GM21737 (cell line): Measurements from ENCODE around the gene CSDE1.

Experiments
- ATAC-seq: cut with Tn5 transposase; IDR thresholded peaks from one replicate; pipeline ENCODE4 v1.9.1; 2021; ENCODE audit warnings: mild to moderate bottlenecking, moderate library complexity; ENCODE audit not compliant: unreplicated experiment

CSDE1 gene

DNA sequence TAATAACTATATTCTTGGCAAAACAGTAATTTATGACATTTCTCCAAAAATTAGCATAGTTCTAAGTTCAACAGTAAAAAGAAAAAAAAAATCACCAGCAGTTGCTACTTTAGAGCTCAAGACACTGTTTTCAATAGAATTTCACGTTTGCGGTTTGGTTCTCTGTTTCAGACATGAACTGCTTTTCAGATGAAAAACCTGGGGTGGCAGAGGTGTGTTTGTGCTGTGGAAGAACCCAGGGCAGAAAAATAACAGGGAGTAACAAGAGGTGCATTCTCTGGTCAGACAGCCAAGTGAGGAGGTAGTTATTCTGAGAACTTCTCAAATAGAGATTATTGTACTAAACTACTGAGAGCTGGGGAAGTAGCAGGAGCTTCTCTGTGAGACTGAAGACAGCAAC, 50.2 kb downstream of the CSDE1 start:
- no peak for ATAC-seq

DNA sequence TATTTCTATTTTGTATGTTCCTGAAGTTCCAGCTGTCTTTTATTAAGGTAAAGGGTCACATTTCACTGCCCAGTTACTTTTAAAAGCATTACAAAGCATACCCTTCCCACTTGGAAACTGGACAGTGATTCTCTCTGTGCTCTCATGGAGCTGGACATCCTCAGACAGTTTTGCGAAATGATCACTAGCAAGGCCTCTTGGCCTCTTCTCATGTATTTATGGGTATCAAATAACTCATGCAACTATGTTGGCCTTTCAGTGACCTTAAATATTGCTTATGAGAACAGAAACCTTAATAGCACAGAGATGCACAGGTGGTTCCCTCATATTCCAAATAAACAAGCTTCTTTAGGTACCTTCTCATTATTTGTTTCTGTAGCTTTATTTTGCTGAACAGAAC, 54.5 kb downstream of the CSDE1 start:
- ATAC-seq = no peak

DNA sequence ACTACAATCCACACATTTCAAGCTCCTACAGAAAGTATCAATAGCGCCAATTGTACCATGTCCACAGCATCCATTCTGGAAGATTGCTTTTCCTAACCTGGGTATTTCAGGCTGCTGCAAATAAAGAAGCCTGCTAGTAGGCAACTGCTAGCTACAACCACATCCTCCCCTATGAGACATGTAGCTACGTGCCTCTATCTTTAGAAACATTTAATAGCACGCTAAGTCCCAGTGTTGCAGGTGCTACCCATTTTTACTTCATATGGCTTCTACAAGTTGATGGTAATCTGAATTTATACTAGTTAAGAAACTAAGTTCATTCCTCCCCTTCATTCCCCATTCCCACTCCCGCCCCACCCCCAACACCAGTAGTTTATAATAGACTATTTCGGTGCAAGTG, 55.0 kb downstream of the CSDE1 start:
- ATAC-seq = no peak

DNA sequence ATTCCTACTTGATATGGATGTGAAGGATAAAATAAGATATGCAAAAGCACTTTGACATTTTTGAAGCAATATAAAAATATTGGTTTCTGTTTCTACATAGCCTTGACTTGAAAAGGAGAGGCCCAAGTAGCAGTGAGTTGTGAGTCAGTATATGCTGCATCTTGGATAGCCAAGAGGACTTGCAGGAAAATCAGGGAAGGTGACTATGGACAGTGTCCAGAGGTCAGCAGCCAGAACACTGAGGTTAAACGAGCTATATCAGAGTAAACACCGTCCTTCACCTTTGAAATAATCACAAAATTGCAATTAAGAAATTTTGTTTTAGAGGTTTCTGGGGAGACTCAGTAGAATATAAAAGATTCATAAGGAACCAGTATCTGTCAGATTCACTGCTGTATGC, 55.9 kb downstream of the CSDE1 start:
- no peak for ATAC-seq

DNA sequence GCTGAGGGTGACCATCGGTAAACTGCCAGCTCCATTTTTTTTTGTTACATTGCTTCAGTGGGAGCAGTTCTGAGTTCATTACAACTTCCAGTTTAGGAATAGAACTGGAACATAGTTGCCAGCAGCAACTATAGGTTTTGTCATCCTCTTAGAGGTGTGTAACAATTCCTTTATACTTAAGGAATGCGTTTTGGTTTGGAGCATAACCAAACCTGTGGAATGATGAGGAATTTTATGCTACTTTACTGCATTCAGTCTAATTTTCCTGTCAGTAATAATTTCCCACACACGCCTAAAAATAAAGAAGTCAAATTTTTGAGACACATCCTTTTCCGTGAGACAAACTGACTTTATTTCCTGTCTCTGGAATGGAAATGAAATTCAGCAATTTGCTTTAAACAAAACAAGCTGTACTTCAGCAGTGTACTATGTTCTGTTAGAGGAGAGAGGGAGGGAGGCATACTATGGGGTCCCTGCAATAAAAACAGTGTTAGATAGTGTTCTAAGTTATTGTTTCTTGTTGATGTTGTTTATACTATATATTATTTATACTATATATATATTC, 57.7 kb downstream of the CSDE1 start:
- no peak for ATAC-seq

DNA sequence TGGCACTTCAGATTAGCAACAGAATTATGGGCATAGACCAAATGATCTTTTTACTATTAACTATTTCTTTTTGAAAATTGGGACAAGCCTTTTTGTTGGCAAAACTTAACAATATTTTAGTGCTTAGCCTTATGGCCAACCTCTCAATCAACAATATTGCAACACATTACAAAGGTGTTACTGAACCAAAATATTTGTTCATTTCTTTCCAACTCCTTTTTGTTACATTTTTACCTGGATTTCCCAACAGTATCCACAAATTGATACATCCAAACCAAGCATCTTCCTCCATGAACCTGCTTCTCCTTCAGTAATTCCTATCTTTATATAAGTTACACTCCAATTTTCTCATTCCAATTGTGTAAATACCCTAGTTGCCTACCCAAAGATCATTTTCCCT, 61.0 kb downstream of the CSDE1 start:
- ATAC-seq = no peak

DNA sequence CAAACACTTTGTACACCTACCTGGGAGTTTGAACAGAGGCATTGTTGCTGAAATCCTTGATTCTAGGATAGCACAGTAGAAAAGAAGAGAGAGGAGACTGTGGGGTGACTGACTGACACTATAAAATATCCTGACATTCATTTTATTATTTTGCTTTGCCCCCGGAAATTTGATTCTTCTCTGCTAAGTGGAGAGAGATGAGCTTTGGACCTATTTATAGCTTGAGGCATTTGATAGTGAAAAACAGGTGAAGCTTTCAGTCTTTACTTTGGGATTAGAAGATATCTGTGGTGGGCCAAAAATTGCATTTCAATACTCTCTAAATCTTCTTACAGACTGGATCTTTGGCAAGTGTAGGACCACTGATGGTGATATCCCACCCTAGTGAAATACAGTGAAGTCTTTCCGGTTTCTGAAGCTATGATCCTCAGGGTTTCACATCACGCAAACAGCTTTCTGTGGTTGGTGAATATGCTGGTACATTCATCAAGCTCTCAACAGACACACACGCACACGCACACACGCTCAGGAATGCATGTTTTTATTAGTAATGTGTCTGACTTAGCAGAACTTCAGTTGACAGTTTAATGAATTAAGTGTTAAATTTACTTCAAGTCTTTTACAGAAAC, 62.2 kb downstream of the CSDE1 start, which contains the start of gene AMPD1:
Gene AMPD1, minus strand, starts transcription at position 117 of the 629 bp plus-strand sequence. Its CDS starts 75 bp downstream, at position 42.
- ATAC-seq = no peak

DNA sequence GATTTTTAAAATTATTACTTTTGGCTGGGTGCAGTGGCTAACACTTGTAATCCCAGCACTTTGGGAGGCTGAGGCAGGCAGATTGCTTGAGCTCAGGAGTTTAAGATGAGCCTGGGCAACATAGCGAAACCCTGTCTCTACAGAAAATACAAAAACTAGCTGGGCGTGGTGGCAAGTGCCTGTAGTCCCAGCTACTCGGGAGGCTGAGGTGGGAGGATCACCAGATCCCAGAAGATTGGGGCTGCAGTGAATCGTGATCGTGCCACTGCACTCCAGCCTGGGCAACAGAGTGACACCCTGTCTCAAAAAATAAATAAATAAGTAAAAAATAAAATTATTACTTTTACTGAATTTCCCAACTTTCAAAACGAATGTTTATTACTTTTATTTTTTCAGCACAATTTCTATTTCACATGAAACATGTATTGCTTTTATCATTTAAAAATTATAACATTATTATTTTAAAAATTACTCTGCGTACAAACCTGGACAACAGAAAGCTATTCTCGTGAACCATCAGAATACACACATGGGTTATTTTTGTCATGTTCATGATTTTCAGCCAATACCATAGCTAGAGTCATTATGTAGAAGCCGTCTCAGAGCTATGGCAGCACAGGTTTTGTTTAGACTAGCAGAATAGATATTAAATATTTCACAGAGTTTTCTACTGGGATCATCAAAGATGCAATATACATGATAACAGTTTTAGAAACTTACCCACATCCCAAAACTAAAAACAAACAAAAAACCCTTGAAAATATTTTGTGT, 63.1 kb downstream of the CSDE1 start:
- no peak for ATAC-seq

DNA sequence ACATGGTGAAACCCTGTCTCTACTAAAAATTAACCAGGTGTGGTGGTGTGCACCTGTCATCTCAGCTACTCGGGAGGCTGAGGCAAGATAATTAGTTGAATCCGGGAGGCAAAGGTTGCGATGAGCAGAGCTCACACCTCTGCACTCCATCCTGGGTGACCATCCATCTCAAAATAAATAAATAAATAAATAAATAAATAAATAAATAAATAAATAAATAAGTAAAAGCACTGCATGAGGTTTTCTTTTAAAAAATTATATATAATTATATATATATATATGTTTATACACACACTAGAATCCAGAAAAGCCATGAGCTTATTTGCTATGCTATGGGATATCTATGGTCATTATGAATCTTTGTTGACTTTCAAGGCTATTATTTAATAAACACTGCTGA, 64.8 kb downstream of the CSDE1 start:
- ATAC-seq = no peak

DNA sequence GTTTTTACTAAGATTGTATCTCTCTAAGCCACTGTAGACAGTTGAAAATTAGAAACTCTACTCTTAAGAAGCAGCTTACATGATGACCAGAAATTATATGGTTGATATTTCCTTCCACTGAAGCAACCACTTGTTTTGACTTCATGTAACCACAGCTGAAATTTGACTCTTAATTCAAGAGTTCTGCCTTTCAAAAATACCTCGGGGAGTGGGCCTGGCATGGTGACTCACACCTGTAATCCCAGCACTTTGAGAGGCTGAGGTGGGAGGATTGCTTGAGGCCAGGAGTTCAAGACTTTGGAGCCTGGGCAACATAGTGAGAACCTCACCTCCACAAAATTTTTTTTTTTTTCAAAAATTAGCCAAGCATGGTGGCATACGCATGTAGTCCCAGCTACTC, 66.7 kb downstream of the CSDE1 start:
- no peak for ATAC-seq

DNA sequence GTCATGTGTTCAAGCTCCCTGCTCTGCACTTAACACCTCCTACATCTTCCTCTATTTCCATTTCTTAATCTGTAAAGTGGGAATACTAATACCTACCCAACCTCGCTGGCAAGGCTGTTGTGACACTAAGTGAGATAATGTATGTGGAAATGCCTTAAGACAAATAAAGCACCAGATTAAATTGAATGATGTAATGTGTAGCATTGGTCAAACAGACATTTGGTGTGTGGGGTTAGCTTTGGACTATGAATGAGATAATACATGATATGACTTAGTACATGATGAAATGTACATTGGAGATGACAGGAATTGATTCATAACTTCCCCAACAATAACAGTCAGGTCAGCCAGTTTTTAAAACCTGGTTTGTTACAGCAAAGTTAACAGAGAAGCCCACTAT, 67.6 kb downstream of the CSDE1 start:
- no peak for ATAC-seq

DNA sequence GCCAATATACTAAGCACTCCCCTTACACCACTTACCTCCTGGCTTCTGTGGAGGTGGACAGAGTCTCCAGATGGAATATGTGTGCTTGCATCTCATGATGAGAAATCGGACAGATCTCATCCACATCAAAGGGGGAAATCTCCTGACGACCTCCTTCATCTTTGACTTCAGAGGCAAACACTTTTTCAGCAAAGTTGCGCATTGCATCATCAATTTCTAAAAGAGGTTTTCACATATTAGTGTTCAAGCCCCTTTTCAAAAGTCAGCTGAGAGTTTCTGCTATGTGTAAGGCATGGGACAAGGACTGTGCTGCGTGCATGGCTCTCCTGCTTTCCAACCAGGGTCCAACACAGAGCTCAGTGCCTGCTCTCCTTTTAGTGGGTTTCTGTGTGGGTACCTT, 69.3 kb downstream of the CSDE1 start:
- no peak for ATAC-seq

DNA sequence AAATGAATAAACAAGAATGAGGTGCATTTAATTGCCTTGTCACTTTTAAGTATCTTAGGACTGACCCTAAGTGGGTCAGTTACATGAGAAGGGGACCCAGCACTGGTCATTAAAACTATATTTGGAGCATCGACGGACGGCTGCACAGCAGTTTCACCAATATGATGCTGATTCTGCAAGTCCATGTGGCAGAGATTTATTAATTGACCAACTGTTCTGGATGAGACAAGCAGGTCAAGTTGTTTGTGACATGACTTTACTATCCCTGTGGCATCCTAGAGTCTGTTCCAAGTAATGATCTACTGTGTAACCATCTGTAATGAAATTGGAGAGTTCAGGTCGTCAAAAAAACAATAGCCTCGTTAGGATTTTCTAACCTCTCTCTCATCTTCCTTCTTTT, 71.9 kb downstream of the CSDE1 start:
- ATAC-seq = no peak

DNA sequence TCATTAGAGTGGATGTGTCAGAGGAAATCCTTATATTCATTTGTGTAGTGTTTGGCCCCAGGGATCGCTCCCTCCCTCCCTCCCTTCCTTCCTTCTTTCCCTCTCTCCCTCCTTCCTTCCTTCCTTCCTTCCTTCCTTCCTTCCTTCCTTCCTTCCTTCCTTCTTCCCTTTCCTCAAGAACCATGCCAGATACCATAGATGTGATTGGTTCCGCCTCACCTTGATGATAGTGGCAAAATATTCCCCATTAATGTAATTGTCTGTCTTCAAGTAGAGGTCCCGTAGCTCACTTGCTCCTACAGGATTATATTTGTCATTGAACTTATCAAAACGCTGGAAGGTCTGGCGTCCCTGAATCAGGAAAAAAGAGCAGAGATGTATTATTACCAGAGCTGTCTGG, 80.1 kb downstream of the CSDE1 start:
- ATAC-seq = no peak

DNA sequence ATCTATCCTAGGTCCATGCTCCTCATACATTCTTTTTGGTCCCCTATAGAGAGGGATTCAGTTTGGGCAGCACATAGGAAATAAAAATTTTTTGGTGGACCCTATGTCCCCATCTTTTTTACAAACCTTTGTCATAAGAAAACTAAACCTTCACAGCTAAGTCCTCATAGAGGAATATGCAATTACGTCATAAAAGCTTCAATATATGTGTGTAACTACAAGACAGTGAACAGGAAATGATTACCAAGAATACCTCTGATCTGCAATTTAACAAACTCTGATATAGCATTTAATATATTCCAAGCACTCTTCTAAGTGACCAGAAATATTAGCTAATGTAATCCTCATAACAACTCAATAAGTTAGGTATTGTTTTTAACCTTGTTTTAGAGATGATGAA, 81.7 kb downstream of the CSDE1 start:
- no peak for ATAC-seq

DNA sequence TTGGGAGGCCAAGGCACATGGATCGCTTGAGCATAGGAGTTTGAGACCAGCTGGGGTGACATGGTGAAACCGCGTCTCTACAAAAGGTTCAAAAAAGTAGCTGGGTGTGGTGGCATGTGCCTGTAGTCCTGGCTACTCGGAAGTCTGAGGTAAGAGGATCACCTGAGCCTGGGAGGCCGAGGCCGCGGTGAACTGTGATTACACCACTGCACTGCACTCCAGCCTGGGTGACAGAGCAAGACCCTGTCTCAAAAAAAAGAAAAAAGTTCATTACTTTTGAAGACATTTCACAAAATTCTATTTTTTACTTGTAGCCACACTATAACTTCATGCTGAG, 85.9 kb downstream of the CSDE1 start:
- ATAC-seq = no peak

DNA sequence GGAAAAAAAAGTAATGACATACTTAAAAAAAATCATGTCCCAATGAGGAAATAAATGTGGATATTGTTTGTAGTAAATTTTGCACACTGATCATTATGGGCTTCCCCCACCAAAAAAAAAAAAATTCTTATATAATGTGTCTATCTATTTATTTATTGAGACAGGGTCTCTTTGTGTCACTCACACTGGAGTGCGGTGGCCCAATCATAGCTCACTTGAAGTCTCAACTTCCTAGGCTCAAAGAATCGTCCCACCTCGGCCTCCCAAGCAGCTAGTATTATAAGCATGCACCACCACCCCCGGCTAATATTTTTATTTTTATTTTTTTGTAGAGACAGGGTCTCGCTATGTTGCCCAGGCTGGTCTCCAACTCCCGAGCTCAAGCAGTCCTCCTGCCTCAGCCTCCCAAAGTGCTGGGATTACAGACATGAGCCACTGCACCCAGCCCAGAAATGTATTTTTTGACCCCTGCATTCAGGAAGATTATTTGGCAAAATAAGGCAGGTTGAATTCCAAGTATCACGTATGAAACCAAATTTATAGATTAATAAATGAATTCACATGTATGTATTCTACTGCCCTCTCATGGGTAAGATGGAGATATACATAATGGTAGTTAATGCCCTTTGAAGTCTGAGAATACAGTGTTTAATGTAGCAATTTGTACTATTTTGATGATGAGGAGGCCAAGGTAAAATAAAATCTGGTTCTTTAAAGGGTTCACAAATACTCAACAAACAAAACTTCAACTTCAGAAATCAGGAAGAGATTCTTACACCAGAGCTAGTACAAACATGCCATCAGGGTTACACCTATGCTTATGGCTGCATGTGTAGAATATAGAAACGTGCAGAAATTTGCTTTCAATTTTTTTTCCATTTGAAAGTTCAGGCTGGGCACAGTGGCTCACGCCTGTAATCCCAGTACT, 86.5 kb downstream of the CSDE1 start:
- no peak for ATAC-seq

DNA sequence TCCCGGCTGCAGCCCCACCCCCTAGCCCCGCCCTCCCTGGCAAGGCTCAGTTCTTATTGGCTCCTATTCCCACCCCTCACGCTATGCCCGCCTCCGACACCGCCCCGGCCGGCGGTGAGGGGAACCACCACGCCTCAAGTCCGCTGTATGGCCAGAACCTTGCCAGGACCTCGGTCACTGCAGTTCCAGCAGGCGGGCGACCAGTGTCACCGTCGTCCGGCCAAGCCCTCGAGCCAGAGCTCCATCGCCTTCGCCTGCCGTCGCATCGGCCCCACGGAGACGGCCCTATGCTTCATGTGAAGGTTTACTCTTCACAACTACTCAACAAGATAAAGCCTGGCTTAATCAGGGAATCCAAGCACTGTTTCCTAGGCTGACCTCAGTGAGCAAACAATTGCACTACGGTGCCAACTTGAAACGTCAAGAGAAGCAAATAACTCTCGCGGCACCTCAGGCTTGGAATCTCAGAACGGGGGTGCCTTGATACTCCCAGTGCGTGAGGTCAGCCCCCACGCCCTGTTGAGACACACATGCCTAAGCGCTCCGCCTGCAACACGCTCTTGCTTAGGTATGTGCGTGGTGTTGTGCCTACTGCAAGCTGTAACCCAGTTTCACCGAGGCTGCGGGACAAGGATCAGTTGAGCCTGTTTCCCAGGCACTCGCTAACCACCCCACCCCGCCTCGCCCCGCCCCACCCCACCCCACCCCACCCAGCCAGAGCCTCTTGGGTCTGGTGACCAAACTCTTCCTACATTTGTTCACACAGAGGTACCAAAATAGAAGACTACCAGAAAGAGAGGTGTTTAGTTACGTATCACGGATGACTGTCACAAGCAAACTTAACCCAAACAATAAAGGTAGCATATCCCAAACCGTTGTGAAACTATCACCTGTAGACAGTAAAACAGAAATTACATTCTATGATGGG, 87.4 kb downstream of the CSDE1 start:
- ATAC-seq = peak; percentile 99

DNA sequence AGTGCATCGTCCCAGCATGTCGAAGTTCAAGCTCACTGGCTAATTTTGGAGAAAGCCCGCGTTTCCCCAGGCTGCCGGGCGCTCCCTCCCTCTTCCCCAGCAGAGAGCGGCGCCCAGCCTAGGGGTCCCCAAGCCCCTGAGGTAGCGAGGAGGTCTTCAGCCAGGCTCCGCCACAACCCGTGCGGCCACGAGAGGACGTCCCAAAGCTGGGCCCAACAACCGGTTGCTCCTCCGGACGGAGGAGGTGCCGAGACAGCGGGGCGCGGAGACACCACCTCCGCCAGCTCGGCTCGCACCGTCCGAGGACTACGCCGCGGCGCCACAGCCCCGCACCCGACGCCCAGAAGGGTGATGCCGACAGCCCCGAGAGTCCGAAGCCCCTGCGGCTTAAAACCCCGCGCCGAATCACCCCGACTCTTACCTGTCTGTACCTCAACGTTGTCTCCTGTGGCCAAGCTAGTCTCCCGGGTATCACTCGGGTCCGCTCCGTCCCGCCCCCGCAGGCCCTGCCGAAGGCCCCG, 88.2 kb downstream of the CSDE1 start, which contains the start of gene DENND2C:
Gene DENND2C, minus strand, starts transcription at position 488 of the 521 bp plus-strand sequence. CDS start 44,065 bp downstream, outside the sequence.
- peak; percentile 48 for ATAC-seq
